GM19099 (cell line): Measurements from ENCODE around the gene SIX3.

ENCODE experiments used
- POLR2A ChIP-seq: IDR thresholded peaks from 3 replicates; pipeline ENCODE4 v1.6.1; 2011; ENCODE audit warnings: low read depth; ENCODE audit not compliant: insufficient read length; ENCODE audit errors: extremely low read depth

Gene SIX3

GRCh38 chr2:44975571-44976450, 34.3 kb downstream of the SIX3 start:
- TF ChIP-seq POLR2A = no peak

DNA sequence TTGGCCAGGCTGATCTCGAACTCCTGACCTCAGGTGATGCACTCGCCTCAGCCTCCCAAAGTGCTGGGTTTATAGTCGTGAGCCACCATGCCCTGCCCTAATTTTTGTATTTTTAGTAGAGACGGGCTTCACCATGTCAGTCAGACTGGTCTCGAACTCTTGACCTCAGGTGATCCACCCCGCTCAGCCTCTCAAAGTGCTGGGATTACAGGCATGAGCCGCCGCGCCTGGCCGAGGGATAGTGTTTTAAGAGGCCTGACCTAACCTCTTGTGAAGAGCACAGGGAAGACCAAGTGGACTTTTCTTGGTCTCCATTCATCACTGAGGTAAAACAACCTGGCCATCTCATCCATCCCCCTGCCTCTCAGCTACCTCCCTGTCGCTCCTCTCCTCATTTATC, 38.1 kb downstream of the SIX3 start:
- TF ChIP-seq POLR2A = no peak

DNA sequence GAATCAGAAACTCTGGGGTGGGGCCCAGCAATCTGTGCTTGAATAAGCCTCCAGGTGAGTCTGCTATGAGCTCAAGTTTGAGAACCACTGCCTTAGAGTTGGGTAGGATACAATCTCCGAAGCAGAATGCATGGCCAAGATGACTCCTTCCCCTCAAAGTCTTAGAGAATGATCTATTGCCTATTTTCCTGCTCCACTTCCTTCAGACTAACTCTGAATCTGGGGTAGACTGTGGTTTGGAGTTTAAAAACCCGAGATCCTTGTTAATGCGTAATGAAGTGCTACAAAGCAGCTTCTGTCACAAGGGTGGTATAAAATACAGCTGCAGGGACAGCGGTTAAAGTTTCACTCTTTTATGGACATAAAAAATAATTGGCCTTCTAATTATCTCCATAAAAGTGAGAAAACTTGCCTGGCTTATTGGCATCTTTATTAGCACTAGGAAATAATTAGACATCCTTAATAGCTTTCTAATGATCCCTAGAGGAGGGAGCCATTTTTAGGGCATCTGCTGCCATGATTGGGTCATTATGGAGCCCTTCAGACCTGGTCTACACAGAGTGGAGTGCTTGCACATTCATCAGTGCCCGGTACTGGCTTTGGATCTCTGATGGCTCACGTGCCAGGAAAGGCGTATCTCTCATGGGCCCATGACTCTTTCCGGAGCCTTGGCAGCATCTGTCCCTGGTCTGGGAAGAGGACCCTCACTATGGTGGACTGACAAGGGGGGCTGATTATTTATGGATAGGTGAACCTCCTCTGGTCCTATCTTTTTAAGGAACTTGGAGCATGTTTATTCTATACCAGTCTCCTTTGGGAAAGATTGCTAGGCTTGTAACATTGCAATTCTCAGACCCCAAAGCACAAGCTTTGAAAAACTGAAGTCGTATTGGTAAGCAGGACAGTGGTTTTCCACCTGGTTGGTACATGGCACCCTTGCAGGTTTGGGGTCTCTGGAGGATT, 39.5 kb downstream of the SIX3 start:
- no peak for TF ChIP-seq POLR2A

DNA sequence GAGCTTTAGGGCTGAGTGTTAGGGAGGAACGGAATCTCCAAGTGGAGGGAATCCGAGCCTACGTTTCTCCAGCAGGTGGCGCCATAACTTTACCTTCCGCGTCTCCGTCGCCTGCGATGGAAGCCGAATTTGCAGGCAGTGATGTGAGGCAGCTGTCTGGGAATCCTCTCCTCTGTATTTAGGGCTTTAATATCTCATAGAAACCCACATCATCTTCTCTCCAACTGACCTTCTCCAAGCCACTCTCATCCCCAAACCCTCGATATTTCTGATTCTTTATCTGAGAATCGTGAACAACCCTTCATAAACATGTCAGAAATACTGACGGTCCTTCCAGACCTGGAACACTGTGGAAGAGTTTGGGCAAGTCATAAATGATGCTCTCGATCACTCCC, 40.2 kb downstream of the SIX3 start:
- TF ChIP-seq POLR2A = no peak

DNA sequence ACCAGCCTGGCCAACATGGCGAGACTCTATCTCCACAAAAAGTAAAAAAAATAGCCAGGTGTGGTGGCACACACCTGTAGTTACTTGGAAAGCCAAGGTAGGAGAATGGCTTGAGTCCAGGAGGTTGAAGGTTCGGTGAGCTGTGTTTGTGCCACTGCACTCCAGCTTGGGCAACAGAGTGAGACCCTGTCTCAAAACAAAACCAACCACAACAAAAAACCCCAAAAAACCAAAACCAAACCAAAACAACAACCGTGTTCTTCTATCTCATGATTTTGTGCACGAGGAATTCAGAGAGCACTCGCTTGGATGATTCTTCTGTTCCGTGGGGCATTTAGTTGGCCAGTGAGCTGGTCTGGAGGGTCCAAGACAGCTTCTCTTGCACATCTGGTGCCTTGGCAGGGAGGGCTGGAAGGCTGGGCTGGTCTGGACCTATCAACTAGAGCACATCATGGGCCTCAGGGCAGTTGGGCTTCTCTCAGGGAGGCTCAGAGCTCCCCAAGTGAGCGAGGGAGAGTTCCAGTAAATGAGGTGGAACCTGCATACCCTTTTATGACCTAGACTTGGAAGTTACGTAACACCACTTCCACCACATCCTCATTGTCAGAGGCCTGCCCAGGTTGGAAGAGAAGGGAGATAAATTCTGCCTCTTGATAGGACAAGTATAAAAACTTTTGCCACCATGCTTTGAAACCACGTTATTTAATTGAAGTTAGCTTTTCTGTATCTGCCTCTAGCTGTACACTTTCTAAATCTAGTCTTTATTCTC, 42.5 kb downstream of the SIX3 start:
- TF ChIP-seq POLR2A = no peak

DNA sequence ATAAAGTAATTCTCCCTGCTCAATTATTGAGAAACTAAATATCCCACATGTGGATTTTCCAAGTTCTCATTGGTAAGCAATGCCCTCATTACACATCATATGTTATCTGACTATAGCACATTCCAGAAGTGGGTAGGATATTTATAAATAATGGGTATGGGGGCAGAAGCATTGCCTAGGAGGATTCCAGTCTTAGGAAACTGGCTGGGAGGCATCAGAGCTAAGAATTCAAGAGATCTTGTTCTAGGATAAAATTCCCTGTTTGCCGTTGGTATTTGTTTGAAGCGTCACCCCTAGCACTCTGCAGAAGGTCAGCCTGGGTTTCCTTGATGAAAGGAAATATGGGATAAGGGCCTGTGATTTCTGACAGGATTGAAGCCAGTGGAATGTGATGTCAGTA, 47.7 kb downstream of the SIX3 start:
- TF ChIP-seq POLR2A = no peak

DNA sequence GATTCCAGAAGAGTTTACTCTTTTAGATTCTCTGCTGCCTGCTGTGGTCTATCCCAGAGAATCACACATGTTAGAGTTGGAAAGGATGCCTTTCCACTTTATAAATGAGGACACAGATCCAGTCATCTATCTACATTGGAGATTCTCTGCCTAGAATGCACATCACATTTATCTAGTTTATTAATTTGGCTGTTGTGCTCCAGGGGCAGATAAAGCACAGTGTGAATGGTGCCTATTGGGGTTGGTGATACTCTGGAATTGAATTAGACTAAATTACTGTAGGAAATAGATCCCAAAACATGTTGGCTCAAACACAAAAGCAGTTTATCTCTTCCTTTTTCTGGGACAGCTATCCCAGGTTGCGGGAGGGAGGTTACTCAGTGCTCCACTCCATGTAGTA, 52.9 kb downstream of the SIX3 start:
- no peak for TF ChIP-seq POLR2A
